HG02840 (cell line): ENCODE measurements around the gene NPPB.

ENCODE experiments used
- ATAC-seq: cut with Tn5 transposase; IDR thresholded peaks from one replicate; pipeline ENCODE4 v1.9.1; 2021; ENCODE audit warnings: mild to moderate bottlenecking, moderate library complexity, moderate number of reproducible peaks; ENCODE audit not compliant: unreplicated experiment, low FRiP score

NPPB gene

DNA sequence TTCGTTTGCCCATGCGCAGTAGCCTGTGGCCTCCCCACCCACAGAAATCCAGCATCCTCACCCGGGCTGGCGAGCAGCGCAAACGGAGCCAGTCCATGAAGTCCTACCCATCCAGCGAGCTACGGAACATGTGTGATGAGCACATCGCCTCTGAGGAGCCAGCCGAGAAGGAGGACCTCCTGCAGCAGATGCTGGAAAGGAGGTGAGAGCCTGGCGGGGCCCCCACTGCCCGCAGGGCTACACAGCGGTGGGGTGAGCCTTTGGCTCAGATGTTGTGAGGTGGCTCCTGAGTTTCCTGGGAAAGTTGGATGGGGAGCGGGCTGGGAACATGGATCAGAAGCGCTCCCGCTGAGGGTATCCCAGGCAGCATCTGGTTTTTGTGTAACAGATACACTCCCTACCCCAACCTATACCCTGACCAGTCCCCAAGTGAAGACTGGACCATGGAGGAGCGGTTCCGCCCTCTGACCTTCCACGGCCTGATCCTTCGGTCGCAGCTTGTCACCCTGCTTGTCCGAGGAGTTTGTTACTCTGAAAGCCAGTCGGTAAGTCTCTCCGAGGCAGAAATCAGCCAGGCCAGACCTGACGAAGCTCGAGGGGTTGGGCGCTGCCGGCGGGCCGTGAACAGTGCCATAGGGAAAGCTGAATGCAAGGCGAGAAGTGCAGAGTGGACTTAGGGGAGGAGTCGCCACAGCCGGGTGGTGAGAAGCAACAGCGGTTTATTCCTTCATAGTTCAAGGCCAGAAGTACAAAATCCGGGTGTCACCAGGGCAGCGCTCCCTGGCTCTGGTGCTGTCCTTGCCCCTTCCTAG lies 21.6 kb downstream of the NPPB start:
- ATAC-seq, result no peak

DNA sequence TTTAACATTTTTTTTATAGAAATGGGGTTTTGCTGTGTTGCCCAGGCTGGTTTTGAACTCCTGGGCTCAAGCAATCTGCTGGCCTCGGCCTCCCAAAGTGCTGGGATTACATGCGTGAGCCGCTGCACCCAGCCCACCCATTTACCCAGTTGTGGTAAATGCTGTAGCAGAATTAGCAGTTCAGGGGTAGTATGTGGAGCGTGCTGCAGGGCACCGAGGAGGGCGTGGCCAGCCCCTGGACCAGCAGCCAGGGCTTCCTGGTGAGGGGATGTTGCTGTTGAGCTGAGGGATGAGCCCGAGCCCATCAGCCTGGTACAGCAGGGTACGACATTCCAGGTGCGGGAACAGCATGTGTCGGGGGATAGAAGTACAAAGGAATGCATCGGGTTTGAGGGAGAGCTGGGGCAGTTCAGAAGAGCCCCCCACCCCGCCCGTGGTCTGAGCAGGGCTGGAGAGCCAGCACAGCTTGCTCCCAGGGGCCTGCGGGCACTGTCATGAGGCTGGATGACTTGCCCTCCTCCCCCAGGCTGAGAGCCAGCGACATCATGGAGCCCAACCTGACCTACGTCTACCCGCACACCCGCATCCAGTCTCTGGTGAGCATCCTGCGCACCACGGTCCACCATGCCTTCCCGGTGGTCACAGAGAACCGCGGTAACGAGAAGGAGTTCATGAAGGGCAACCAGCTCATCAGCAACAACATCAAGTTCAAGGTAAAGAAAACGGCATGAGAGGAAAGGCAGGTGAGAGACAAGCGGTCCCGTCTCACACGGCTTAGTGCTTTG lies 23.1 kb downstream of the NPPB start:
- no peak for ATAC-seq

DNA sequence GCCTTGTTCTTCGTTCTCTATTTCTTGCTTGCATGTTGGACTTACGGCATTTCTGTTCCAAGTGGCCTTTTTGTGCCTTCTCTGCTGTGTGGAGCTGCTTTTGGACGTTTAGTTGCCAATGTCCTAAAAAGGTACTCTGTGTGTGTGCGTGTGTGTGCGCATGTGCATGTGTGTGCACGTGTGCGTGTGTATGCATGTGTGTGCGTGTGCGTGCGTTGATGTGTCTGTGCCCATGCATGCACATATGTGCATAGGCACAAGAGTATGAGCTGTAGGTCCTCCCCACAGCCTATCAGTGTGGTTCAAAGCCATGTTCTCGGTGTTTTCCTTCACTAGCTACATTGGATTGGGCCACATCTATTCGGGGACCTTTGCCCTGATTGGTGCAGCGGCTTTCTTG lies 24.8 kb downstream of the NPPB start:
- ATAC-seq, result no peak

DNA sequence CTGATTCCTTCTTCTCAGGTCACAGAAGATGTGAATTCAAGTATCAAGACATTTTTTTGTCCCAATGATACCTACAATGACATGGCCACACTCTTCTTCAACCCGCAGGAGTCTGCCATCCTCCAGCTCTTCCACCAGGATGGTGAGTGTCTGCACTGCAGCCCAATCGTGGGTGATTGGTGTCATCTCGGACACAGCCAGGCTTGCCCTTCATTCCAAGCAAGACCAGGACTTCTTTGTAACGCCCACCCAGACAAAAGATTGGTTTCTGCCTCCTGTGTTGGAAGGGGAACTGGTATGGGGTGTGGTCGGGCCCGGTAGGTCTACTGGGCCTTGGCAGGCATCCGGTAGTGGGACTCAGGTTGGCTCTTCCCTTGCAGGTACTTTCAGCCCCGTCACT lies 25.2 kb downstream of the NPPB start:
- no peak for ATAC-seq

DNA sequence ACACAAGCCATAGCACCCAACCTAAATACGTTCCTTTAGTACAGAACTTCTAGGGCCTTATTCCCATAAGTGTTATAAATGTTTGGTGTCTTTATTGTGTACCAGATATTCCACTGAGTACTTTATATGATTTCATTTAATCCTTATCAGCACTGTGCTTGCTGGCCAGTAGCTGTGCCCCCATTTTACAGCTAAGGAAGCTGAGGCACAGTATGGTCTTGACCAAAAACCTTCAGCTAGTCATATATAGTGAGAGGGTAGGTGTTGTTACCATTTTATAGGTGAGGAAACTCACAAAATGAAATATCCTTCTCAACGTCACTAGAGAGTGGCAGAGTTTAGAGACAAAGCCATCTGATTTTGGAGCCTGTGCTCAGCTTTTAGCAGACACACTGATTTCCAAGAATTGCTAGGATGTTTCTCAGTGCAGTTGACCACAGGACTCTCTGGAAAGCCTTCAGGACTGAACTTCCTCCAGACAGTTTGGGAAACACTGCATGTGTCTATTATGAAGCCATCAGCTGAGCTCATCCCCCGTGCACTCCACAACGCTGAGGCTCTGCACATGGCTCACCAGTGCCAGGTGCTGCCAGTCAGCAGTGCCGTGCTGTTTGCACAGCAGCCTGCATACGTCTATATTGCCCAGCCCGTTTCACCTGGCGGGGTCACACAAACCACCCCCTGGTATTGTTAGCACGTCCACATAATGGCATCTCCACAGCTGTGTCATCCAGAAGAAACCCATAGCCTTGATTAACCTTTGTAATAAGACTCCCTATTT lies 26.6 kb downstream of the NPPB start:
- no peak for ATAC-seq

DNA sequence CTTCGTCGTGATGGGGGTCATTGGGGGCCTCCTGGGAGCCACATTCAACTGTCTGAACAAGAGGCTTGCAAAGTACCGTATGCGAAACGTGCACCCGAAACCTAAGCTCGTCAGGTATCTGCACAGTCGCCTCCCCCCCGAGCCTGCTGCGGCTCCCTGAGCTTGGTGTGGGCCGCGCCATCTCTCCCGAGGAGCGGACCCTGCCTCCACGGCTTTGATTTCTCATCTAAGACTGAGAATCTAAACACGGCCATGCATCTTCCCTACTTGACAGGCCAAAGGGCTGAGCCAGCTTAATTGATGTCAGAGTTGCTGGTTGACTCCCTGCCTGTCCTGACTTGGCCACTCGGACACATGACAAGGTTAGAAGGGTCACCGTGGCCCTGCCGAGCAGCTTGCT lies 30.2 kb downstream of the NPPB start:
- ATAC-seq, result no peak

DNA sequence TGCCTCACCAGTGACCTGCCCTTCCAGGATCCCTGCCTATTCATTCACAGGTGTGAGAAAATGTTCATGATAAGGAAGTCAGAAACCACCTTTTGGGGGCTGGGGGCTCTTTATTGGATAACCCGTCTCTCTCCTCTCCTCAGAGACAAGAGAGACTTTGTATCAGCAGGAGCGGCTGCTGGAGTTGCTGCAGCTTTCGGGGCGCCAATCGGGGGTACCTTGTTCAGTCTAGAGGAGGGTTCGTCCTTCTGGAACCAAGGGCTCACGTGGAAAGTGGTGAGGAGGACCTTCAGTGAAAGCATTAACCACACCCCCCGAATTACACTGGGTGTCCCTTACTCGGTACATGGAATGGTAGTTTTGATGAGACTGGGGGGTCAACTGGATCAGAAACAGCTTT lies 31.8 kb downstream of the NPPB start:
- no peak for ATAC-seq

DNA sequence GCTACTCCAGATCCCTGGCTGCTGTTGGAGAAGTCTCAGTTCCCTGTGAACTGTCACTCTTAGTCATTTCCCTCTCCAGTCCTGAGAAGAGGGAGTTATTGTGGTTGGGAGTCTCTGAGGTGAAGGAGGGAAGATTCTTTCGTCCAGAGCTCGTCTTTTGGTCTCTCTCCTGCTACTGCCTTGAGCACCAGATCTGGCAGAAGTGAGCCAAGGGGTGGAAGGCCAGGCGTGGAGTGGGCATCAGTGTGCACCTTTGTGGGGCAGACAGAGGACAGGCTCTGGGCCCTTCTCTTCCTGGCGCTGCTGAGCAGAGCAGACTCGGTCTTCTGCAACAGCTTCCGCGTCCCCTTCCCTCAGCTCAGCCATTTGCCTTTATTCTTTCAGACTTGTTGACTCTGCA lies 33.6 kb downstream of the NPPB start:
- ATAC-seq, result no peak

DNA sequence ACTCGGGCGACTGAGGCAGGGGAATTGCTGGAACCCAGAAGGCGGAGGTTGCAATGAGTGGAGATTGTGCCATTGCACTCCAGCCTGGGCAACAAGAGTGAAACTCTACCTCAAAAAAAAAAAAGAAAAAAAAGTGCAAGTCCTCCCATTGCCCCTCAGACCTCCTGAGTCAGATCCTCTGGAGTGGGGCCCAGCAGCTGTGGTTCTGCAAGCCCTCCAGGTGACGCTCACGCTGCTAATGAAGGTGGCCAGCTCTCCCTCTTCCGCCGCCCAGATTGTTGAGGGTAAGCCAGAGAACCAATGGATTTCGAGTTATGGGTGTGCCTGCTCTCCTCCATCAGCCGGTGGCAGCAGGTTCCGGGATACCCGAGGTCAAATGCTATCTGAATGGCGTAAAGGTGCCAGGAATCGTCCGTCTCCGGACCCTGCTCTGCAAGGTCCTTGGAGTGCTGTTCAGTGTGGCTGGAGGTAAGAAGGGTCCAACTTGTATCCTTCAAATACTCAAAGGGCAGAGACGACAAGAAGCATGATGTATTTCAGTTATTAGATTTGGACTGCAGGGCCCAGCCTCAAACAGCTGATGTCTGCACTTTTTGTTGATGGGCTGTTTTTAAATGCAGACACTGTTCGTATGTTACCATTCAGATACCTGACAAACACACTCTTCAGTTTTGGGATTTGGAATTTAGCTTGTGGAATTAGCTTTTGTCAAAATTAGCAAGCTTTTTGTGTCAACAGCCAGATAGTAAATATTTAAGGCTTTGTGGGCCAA lies 35.2 kb downstream of the NPPB start:
- no peak for ATAC-seq

DNA sequence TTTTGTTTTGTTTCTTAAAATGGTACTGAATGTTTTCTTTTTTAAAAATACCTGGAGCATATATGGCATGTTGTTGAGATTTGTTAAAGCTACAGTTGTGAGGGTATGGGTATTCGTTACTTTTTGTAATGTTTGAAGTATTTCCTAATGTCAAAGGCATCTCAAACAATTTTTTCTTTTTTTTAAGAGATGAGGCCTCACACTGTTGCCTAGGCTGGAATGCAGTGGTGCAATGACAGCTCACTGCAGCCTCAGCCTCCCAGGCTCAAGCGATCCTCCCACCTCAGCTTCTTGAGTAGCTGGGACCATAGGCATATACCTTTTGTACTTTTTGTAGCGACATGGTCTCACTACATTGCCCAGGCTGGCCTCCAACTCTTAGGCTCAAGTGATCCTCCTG lies 36.7 kb downstream of the NPPB start:
- no peak for ATAC-seq

DNA sequence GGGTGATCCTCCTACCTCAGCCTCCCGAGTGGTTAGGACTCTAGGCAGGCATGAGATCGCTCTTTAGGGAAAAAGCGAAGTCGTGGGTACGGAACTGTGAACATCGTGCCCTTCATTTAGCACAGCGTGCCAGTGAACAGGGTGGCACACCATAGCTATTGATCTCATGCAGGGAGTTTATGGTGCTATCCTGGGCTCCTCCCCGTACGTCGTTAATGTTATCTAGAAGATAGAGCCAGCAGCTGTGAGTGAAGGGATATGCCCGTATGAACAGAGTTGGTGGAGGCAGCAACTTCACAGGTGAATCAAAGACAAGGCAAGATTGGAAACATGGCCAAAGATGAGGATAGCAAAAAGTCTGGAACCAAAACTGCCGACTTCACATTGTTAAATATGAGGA lies 41.6 kb downstream of the NPPB start:
- no peak for ATAC-seq

DNA sequence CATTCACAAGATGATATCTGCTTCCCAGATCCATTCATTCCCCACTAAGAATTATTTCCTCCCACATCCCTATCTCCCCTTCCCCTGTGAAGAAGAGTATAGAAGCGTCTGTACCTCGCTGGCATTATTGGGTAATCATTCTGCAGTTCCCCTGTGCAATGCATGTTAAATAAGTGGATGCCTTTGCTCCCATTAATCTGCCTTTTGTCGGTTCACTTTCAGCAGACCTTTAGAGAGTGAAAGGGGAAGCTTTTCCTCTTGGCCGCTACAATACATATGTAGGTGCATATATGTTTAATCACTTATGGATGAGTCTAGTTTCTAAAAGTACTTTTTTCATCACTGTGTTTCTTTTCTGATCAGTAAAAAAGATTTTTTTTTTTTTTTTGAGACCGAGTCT lies 45.7 kb downstream of the NPPB start:
- ATAC-seq, result no peak
